Osteoblast (primary cell): ENCODE data around the gene OR51G2. TPM values are rescaled to one million over a fixed set of nuclear protein-coding genes. Genes with fewer than 3 reads are reported as not detected.
"Not testable (repeated sequence)": the region's sequence is repeated elsewhere in the genome, so short reads cannot be mapped to it uniquely, and the experiment has no call there.

Source experiments
- DNase-seq: peaks from one replicate; pipeline ENCODE4 v3.0.0; 2011; ENCODE audit warnings: low spot score, mixed read lengths; ENCODE audit not compliant: insufficient read length; ENCODE audit errors: missing footprints
- H2AFZ ChIP-seq: 2 replicates; pipeline ENCODE4 v1.6.0; 2011; ENCODE audit warnings: mild to moderate bottlenecking, low read length
- H3K27ac ChIP-seq: 2 replicates; pipeline ENCODE4 v1.5.1; 2011; ENCODE audit warnings: mild to moderate bottlenecking, low read depth, low read length, moderate library complexity
- H3K27me3 ChIP-seq: 2 replicates; pipeline ENCODE4 v1.6.0; 2012; ENCODE audit warnings: mild to moderate bottlenecking, control low read depth, inconsistent platforms, low read length, moderate library complexity; ENCODE audit not compliant: insufficient read depth
- H3K36me3 ChIP-seq: 2 replicates; pipeline ENCODE4 v1.5.1; 2011; ENCODE audit warnings: mild to moderate bottlenecking, low read length, control low read depth, moderate library complexity; ENCODE audit not compliant: insufficient read depth
- H3K4me1 ChIP-seq: 2 replicates; pipeline ENCODE4 v1.5.1; 2011; ENCODE audit warnings: mild to moderate bottlenecking, low read length, control low read depth, moderate library complexity; ENCODE audit not compliant: insufficient read depth
- H3K4me2 ChIP-seq: 2 replicates; pipeline ENCODE4 v1.6.0; 2011; ENCODE audit warnings: mild to moderate bottlenecking, low read length; ENCODE audit not compliant: insufficient read depth
- H3K4me3 ChIP-seq: fragments of 200-600 bp; sonication (generic); 3 replicates; pipeline ENCODE4 v1.5.1; 2012; ENCODE audit warnings: mild to moderate bottlenecking, low read length, inconsistent platforms; ENCODE audit not compliant: insufficient read depth
- H3K79me2 ChIP-seq: 2 replicates; pipeline ENCODE4 v1.6.0; 2012; ENCODE audit warnings: mild to moderate bottlenecking, low read length, control low read depth, inconsistent platforms; ENCODE audit not compliant: insufficient read depth
- H3K9me3 ChIP-seq: 2 replicates; pipeline ENCODE4 v1.5.1; 2011; ENCODE audit warnings: low read depth, low read length, control low read depth
- H4K20me1 ChIP-seq: 2 replicates; pipeline ENCODE4 v1.6.0; 2012; ENCODE audit warnings: mild to moderate bottlenecking, low read length, control low read depth; ENCODE audit not compliant: insufficient read depth
- total RNA-seq: library from RNA; depleted of rRNA; stranded (reverse); fragments of >200 nt; gene quantifications from 2 replicates; pipeline ENCODE4 v1.2.3, GENCODE V29; 2012
- TF ChIP-seq, protein P1 (sequence below): IDR thresholded peaks from 2 replicates; pipeline ENCODE4 v1.5.1; 2011; ENCODE audit warnings: mild to moderate bottlenecking, low read depth, low read length, moderate library complexity; ENCODE audit errors: extremely low read depth

Gene OR51G2, protein sequence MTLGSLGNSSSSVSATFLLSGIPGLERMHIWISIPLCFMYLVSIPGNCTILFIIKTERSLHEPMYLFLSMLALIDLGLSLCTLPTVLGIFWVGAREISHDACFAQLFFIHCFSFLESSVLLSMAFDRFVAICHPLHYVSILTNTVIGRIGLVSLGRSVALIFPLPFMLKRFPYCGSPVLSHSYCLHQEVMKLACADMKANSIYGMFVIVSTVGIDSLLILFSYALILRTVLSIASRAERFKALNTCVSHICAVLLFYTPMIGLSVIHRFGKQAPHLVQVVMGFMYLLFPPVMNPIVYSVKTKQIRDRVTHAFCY
- not detected in 2 replicates for total RNA-seq

DNA sequence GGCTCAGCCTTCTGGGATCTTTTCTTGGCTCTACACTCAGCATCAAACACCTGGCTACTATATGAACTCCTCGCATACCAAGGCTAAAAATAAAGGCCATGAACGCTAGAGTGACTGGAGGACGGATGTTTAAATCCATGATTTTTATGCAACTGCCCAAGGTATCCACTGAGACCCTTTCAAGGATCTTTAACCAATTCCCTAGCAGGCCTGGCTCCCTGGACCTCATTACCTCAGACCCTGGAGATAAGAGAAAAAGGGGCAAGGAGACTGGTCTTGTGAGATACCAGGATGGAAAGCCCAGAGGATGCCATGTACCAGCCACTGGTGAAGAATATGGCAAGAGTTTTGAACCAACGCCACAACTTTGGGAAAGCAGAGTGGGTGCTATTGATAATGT is at the start of gene OR51G2:
Gene OR51G2 (minus strand): TSS at position 101 of the 400 bp plus-strand sequence. CDS start 3,687 bp downstream, outside the sequence.
- TF ChIP-seq, protein P1, sequence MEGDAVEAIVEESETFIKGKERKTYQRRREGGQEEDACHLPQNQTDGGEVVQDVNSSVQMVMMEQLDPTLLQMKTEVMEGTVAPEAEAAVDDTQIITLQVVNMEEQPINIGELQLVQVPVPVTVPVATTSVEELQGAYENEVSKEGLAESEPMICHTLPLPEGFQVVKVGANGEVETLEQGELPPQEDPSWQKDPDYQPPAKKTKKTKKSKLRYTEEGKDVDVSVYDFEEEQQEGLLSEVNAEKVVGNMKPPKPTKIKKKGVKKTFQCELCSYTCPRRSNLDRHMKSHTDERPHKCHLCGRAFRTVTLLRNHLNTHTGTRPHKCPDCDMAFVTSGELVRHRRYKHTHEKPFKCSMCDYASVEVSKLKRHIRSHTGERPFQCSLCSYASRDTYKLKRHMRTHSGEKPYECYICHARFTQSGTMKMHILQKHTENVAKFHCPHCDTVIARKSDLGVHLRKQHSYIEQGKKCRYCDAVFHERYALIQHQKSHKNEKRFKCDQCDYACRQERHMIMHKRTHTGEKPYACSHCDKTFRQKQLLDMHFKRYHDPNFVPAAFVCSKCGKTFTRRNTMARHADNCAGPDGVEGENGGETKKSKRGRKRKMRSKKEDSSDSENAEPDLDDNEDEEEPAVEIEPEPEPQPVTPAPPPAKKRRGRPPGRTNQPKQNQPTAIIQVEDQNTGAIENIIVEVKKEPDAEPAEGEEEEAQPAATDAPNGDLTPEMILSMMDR = no peak
- no peak within 1 kb of the TSS for H3K27ac ChIP-seq
- H3K4me1 ChIP-seq = no peaks in the 10 kb centered on the region
- no peak for DNase-seq
- H3K4me2 ChIP-seq = no peak within 1 kb of the TSS
- H3K36me3 ChIP-seq = no peaks in the 10 kb centered on the region
- H3K4me3 ChIP-seq = no peak within 1 kb of the TSS
- no peak within 1 kb of the TSS for H2AFZ ChIP-seq
- no peaks in the 10 kb centered on the region for H3K79me2 ChIP-seq
- no peaks in the 10 kb centered on the region for H4K20me1 ChIP-seq
- H3K9me3 ChIP-seq = no peaks in the 10 kb centered on the region
- no peaks in the 10 kb centered on the region for H3K27me3 ChIP-seq

DNA sequence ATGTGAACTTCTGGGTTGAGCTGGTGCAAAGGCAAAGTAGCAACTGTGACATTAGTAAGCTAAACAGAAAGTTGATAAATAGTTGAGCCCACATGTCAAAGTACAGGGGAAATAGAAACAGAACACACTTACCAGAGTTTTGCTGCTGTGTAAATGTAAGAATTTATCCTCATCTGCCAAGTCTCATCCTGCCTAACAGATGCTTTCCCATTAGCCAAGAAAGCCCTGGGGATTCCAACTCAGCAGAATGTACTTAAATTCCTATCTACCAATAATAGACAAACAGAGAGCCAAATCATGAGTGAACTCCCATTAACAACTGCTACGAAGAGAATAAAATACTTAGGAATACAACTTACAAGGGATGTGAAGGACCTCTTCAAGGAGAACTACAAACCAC is 43.7 kb upstream of the OR51G2 start:
- Histone ChIP-seq H3K9me3 (no peaks in the 10 kb centered on the region), H3K27ac (no peak overlapping the region), H3K36me3 (no peaks in the 10 kb centered on the region), H3K27me3 (no peaks in the 10 kb centered on the region), H3K4me3 (no peak overlapping the region), H2AFZ (no peak overlapping the region), H4K20me1 (no peaks in the 10 kb centered on the region), H3K79me2 (no peaks in the 10 kb centered on the region), H3K4me1 (no peaks in the 10 kb centered on the region), H3K4me2 (no peak overlapping the region)
- DNase-seq = no peak
- TF ChIP-seq, protein P1 = no peak

DNA sequence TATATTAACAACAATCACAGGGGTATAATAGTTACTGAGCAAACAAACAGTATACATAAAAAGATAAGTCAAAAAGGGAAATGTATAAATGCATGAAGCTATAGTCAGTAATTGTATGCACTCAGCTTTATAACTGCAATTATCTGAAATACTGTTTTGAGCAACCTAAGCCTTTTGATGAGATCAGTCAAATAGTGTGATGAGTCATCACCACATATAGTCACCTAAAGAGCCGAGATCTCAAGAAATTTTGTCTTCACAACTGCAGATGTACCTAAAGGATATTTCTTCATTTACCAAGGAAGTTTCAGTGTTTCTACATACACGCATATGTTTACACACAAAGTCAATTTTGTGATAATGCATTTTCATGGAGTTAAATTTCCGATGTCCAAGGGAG is 41.7 kb upstream of the OR51G2 start:
- Histone ChIP-seq H3K9me3 (no peaks in the 10 kb centered on the region), H3K4me2 (no peak overlapping the region), H3K4me1 (no peaks in the 10 kb centered on the region), H3K27ac (no peak overlapping the region), H3K79me2 (no peaks in the 10 kb centered on the region), H3K4me3 (no peak overlapping the region), H3K36me3 (no peaks in the 10 kb centered on the region), H3K27me3 (no peaks in the 10 kb centered on the region), H4K20me1 (no peaks in the 10 kb centered on the region), H2AFZ (no peak overlapping the region)
- DNase-seq = no peak
- TF ChIP-seq, protein P1 = no peak

DNA sequence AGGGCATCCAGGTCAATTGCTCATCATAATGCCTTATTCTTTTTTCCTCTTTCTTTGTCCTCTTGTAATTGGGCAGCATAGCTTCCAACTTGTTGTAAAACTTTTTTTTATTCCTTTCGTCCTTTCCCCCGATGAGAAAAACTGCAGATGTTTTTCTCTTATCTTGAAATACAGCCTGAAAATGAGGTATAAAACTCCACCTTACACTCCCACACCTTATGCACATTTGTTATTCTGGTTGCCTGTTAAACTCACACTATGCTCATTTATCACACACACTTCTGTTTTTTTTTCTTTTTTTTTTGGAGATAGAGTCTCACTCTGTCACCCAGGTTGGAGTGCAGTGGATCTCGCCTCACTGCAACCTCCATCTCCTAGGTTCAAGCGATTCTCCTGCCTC is 38.2 kb upstream of the OR51G2 start:
- TF ChIP-seq, protein P1 = no peak
- Histone ChIP-seq H3K27ac (no peak overlapping the region), H3K9me3 (no peaks in the 10 kb centered on the region), H3K4me3 (no peak overlapping the region), H3K27me3 (no peaks in the 10 kb centered on the region), H3K4me1 (no peaks in the 10 kb centered on the region), H4K20me1 (no peaks in the 10 kb centered on the region), H3K79me2 (no peaks in the 10 kb centered on the region), H2AFZ (no peak overlapping the region), H3K36me3 (no peaks in the 10 kb centered on the region), H3K4me2 (no peak overlapping the region)
- no peak for DNase-seq

DNA sequence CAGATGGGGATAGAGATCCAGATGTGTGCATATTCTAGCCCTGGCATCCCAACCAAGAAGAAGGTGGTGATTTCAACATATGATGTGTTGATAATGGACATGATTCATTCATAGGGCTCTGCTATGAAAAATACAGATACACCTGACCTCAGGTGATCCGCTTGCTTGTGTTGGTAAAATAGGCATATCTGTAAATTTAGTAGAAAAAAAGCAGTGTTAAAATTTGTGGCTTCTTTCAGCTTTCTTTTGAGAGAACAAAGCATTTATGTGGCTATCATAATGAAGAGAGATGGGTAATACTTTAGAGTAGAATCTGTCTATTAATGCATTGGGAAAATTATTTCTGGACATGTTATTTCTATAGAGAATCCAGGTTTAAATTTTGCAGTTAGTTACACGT is 36.5 kb upstream of the OR51G2 start, which contains the start of gene OR51A2:
Gene OR51A2 (minus strand): TSS at position 101 of the 400 bp plus-strand sequence. CDS start 0 bp downstream, at position 101.
- DNase-seq = not testable (repeated sequence)

More for the DNA sequence above, 36.5 kb upstream of the OR51G2 start, which contains the start of gene OR51A2:
- not testable (repeated sequence) for H3K27me3 ChIP-seq, H4K20me1 ChIP-seq, H3K27ac ChIP-seq, H3K36me3 ChIP-seq, H3K4me1 ChIP-seq, H3K4me2 ChIP-seq, H3K4me3 ChIP-seq, H3K9me3 ChIP-seq, H2AFZ ChIP-seq, H3K79me2 ChIP-seq
